Type B pancreatic cell (in vitro differentiated cells): ENCODE data around the gene HOXB4. TPM values are rescaled to one million over a fixed set of nuclear protein-coding genes. Genes with fewer than 3 reads are reported as not detected.

Source experiments
- DNase-seq: peaks from one replicate; pipeline ENCODE4 v3.0.0; 2021; ENCODE audit warnings: mixed read lengths; ENCODE audit not compliant: unreplicated experiment; ENCODE audit errors: extremely low spot score
- H3K27ac Mint-ChIP-seq: 2 replicates; pipeline ENCODE4 v1.8.0; 2021; ENCODE audit warnings: mild to moderate bottlenecking, mixed read lengths
- H3K27me3 Mint-ChIP-seq: 2 replicates; pipeline ENCODE4 v1.8.0; 2021; ENCODE audit warnings: mixed read lengths
- H3K36me3 Mint-ChIP-seq: 2 replicates; pipeline ENCODE4 v1.8.0; 2021; ENCODE audit warnings: mixed read lengths
- H3K4me1 Mint-ChIP-seq: one replicate; pipeline ENCODE4 v1.8.0; 2021; ENCODE audit warnings: mixed read lengths; ENCODE audit not compliant: unreplicated experiment
- H3K4me3 Mint-ChIP-seq: 2 replicates; pipeline ENCODE4 v1.8.0; 2021; ENCODE audit warnings: mild to moderate bottlenecking, mixed read lengths
- H3K9me3 Mint-ChIP-seq: 2 replicates; pipeline ENCODE4 v1.8.0; 2021; ENCODE audit warnings: mixed read lengths
- CTCF ChIP-seq: fragments of 200-600 bp; sonication (generic); conservative IDR thresholded peaks from 2 replicates; pipeline ENCODE4 v1.5.0; 2021; ENCODE audit warnings: antibody characterized with exemption, mild to moderate bottlenecking
- total RNA-seq: library from RNA; stranded (reverse); gene quantifications from 2 replicates; pipeline ENCODE4 v1.2.1, GENCODE V29; 2021; ENCODE audit warnings: low replicate concordance

HOXB4 gene
- total RNA-seq, 1 donor from 2014 or later: 27.0 TPM

DNA sequence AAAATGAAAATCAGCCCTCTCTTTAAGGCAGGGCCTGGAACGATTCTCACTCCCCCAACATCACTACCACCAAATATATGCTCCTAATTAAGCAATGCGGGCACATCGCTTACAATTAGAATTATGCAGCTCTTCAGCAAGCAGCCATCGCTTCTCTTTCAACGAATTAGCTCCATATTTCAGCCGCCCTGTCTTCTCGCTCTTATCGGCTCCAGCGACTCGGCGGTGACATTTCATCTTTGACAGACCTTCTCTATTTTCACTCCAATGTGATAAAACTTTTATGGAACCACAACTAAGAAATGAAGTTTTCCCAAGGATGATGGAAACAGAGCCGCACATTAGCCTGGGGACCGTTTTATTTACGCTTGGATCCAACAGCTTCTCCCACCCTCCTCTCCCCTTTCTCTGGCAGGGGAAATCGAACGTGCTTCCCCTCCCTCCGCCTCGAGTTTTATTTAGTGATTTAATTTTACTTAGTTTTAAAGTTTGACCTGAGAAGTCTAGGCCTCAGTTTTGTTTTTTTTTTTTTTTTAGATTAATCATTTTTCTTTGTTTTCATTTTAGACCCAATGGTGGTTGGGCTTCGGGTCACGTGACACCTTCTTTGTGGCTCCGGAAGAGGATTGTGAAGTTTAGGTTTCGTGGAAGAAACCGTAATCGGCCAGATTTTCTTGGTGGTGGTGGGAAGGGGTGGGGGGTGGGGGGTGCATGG is 30.2 kb downstream of the HOXB4 start:
- Mint-ChIP-seq H3K4me3 (peak overlapping the region; percentile 98), H3K36me3 (peaks cover 17% of the 10 kb centered on the region), H3K27ac (peak overlapping the region; percentile 95), H3K4me1 (peaks cover 63% of the 10 kb centered on the region), H3K27me3 (peaks cover 59% of the 10 kb centered on the region), H3K9me3 (no peaks in the 10 kb centered on the region)
- TF ChIP-seq CTCF: no peak
- DNase-seq: no peak

GRCh38 chr17:48546924-48547807 is 31.0 kb downstream of the HOXB4 start:
- peaks cover 61% of the 10 kb centered on the region for H3K27me3 Mint-ChIP-seq
- H3K36me3 Mint-ChIP-seq: peaks cover 20% of the 10 kb centered on the region
- no peaks in the 10 kb centered on the region for H3K9me3 Mint-ChIP-seq
- DNase-seq: no peak
- H3K4me1 Mint-ChIP-seq: peaks cover 58% of the 10 kb centered on the region
- peak overlapping the region; percentile 95 for H3K27ac Mint-ChIP-seq
- H3K4me3 Mint-ChIP-seq: peak overlapping the region; percentile 98
- no peak for TF ChIP-seq CTCF

DNA sequence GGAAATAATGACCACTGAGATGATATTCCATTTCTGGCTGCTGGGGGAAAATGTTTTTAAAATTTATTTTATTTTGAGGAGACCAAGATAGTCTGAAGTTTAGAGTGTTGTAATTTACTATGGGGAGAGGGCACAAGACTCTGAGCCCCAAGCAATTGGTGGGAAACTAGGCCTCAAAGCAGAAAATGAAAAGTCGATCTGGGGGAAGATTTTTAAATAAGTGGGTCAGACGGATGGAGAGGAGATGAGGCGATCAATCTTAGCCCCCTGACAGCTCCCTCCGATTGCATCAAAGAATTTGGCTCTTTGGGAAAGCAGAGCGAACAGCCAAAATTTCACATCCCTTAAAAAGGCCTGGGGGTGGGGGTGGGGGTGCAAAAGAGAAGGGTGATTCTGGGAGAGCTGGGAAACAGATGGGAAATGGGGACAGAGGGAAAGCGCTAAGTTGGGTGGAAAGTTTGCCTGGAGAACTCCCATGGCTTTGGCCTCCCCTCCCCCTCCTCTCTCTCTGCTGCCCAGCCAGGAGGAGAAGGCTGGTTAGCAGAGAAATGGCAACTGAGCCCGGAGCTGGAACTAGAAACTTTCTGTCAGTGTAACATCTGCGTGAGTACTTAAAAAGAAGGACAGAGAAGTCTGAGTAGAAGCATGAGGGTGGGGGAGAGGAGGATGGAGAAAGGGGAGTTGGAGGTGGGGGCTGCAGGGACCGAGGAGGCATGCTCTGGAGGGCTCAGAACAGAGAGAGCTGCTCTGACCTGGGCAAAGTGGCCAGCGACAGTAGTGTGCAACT is 31.8 kb downstream of the HOXB4 start:
- Mint-ChIP-seq H3K4me3 (peak overlapping the region; percentile 98), H3K36me3 (peaks cover 20% of the 10 kb centered on the region), H3K4me1 (peaks cover 52% of the 10 kb centered on the region), H3K9me3 (no peaks in the 10 kb centered on the region), H3K27ac (peak overlapping the region; percentile 95), H3K27me3 (peaks cover 62% of the 10 kb centered on the region)
- no peak for DNase-seq
- no peak for TF ChIP-seq CTCF

DNA sequence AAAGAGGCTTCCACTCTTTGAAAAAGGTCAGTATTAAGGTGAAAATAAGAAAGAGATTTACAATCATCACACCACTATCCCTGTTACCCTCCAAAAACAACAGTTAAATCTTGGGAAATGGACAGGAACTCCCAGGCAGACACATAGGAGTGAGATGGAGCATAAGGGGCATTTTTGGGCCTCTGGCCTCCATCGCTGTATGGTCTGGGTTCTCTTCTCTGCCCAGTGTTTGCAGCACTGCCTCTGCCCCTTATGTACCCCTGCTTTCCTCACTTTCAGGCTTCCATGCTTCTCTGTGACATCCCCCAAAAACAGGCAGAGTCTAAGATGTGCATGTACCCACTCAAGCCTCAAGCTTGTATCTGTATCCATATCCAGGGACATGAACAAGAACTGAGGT is 32.6 kb downstream of the HOXB4 start:
- TF ChIP-seq CTCF: no peak
- peaks cover 67% of the 10 kb centered on the region for H3K27me3 Mint-ChIP-seq
- peak overlapping the region; percentile 98 for H3K4me3 Mint-ChIP-seq
- H3K27ac Mint-ChIP-seq: peak overlapping the region; percentile 95
- H3K9me3 Mint-ChIP-seq: no peaks in the 10 kb centered on the region
- no peak for DNase-seq
- peaks cover 23% of the 10 kb centered on the region for H3K36me3 Mint-ChIP-seq
- H3K4me1 Mint-ChIP-seq: peaks cover 52% of the 10 kb centered on the region

GRCh38 chr17:48545022-48545375 is 33.2 kb downstream of the HOXB4 start, which contains the start of gene HOXB2:
HOXB2 (minus strand) TSS chr17:48545109; CDS start chr17:48544911, 198 bp downstream.
- DNase-seq: no peak
- Mint-ChIP-seq H3K27ac (peak within 1 kb of the TSS; percentile 95), H3K4me3 (peak within 1 kb of the TSS; percentile 98), H3K27me3 (peaks cover 71% of the 10 kb centered on the region), H3K36me3 (peaks cover 21% of the 10 kb centered on the region), H3K9me3 (no peaks in the 10 kb centered on the region), H3K4me1 (peaks cover 55% of the 10 kb centered on the region)
- no peak for TF ChIP-seq CTCF
